K562 (cell line): ENCODE data around the gene STK24. TPM values are rescaled to one million over a fixed set of nuclear protein-coding genes. Genes with fewer than 3 reads are reported as not detected.

ENCODE experiments used
- CHD2 ChIP-seq: IDR thresholded peaks from 2 replicates; pipeline ENCODE4 v1.6.1; 2011; ENCODE audit warnings: low read depth, low read length
- CREM ChIP-seq: IDR thresholded peaks from 2 replicates; pipeline ENCODE4 v1.6.1; 2014; ENCODE audit warnings: antibody characterized with exemption, low read depth
- FIP1L1 ChIP-seq: fragments of 200-400 bp; formaldehyde crosslinking; IDR thresholded peaks from 2 replicates; pipeline ENCODE4 v1.6.1; 2018; ENCODE audit warnings: mild to moderate bottlenecking, low read depth, low read length; ENCODE audit not compliant: poor library complexity, severe bottlenecking
- HMG20A ChIP-seq: fragments of 450-650 bp; formaldehyde crosslinking; conservative IDR thresholded peaks from 2 replicates; pipeline ENCODE4 v1.4.0; 2020; ENCODE audit warnings: mild to moderate bottlenecking, mixed read lengths
- KAT2B ChIP-seq: IDR thresholded peaks from one replicate; pipeline ENCODE4 v1.6.1; 2012; ENCODE audit warnings: low read depth, mild to moderate bottlenecking, control low read depth, inconsistent platforms, low read length, moderate library complexity
- L3MBTL2 ChIP-seq: fragments of 450-650 bp; IDR thresholded peaks from 2 replicates; pipeline ENCODE4 v1.6.1; 2016; ENCODE audit warnings: mild to moderate bottlenecking, moderate library complexity
- LCOR ChIP-seq: sonication (generic); formaldehyde crosslinking; IDR thresholded peaks from 2 replicates; pipeline ENCODE4 v1.8.0; 2022; ENCODE audit warnings: mild to moderate bottlenecking, missing genetic modification reagents
- MAFF ChIP-seq: IDR thresholded peaks from 2 replicates; pipeline ENCODE4 v1.6.1; 2012; ENCODE audit warnings: low read length, improper control_type of control experiment
- MTA2 ChIP-seq: fragments of 450-650 bp; IDR thresholded peaks from 2 replicates; pipeline ENCODE4 v1.6.1; 2016; ENCODE audit warnings: low read depth
- NCOA4 ChIP-seq: fragments of 450-650 bp; IDR thresholded peaks from 2 replicates; pipeline ENCODE4 v1.6.1; 2018; ENCODE audit warnings: mild to moderate bottlenecking; ENCODE audit not compliant: partially characterized antibody
- PHF8 ChIP-seq: fragments of 200-600 bp; sonication (generic); IDR thresholded peaks from 2 replicates; pipeline ENCODE4 v1.6.1; 2012; ENCODE audit warnings: mixed run types, mild to moderate bottlenecking, inconsistent platforms, low read length, moderate library complexity, borderline replicate concordance
- PTTG1 ChIP-seq: fragments of 450-650 bp; IDR thresholded peaks from 2 replicates; pipeline ENCODE4 v1.6.1; 2016; ENCODE audit warnings: low read depth, mild to moderate bottlenecking, missing genetic modification characterization, missing compliant biosample characterization
- PURB ChIP-seq: sonication (generic); formaldehyde crosslinking; IDR thresholded peaks from 2 replicates; pipeline ENCODE4 v1.9.0; 2021; ENCODE audit warnings: low read depth, mild to moderate bottlenecking, missing genetic modification reagents
- RFX5 ChIP-seq: IDR thresholded peaks from 2 replicates; pipeline ENCODE4 v1.6.1; 2011; ENCODE audit warnings: low read depth, mild to moderate bottlenecking, improper control_type of control experiment, low read length
- RUNX1 ChIP-seq: sonication (generic); IDR thresholded peaks from 2 replicates; pipeline ENCODE4 v1.6.1; 2016; ENCODE audit warnings: antibody characterized with exemption, low read depth
- TAF15 ChIP-seq: fragments of 200-400 bp; formaldehyde crosslinking; IDR thresholded peaks from 2 replicates; pipeline ENCODE4 v1.6.1; 2017; ENCODE audit warnings: mild to moderate bottlenecking, low read depth, low read length, moderate library complexity
- TRIM24 ChIP-seq, 2 experiments: fragments of 450-650 bp; IDR thresholded peaks; 2 replicates each; pipeline ENCODE4 v1.6.1; 2016
- TSC22D4 ChIP-seq: fragments of 450-650 bp; IDR thresholded peaks from 2 replicates; pipeline ENCODE4 v1.6.1; 2016; ENCODE audit warnings: missing genetic modification characterization, missing biosample characterization, control low read depth
- ZNF431 ChIP-seq: sonication (generic); formaldehyde crosslinking; IDR thresholded peaks from 2 replicates; pipeline ENCODE4 v1.8.0; 2022; ENCODE audit warnings: mild to moderate bottlenecking, missing genetic modification reagents
- ZNF436 ChIP-seq: fragments of 250-450, 450-650 bp; sonication (Bioruptor Pico); formaldehyde crosslinking; IDR thresholded peaks from 2 replicates; pipeline ENCODE4 v1.7.0; 2020; ENCODE audit warnings: mild to moderate bottlenecking
- ZNF57 ChIP-seq: fragments of 450-650 bp; formaldehyde crosslinking; IDR thresholded peaks from 2 replicates; pipeline ENCODE4 v1.4.0; 2020; ENCODE audit warnings: mild to moderate bottlenecking, moderate library complexity
- ZNF586 ChIP-seq: fragments of 450-650 bp; formaldehyde crosslinking; conservative IDR thresholded peaks from 2 replicates; pipeline ENCODE4 v1.4.0; 2020; ENCODE audit warnings: mild to moderate bottlenecking, moderate library complexity
- ZNF696 ChIP-seq: fragments of 250-450 bp; sonication (Bioruptor Pico); conservative IDR thresholded peaks from 2 replicates; pipeline ENCODE4 v1.4.0; 2020; ENCODE audit warnings: mild to moderate bottlenecking, moderate library complexity
- ZNF699 ChIP-seq: fragments of 250-450 bp; sonication (Bioruptor Pico); IDR thresholded peaks from 2 replicates; pipeline ENCODE4 v1.8.0; 2021; ENCODE audit warnings: mild to moderate bottlenecking, moderate library complexity; ENCODE audit not compliant: insufficient replicate concordance
- ZNF785 ChIP-seq: fragments of 250-450 bp; sonication (Bioruptor Pico); IDR thresholded peaks from 2 replicates; pipeline ENCODE4 v1.4.0; 2020; ENCODE audit warnings: mild to moderate bottlenecking
- polyA plus RNA-seq, 8 experiments: library from polyadenylated mRNA; depleted of rRNA in 4 of 8; stranded (reverse) in 5 of 8; unstranded in 3 of 8; fragments of >200 nt; fragmentation: Nextera tagmentation in 2 of 8; fragmentation: Illumina TruSeq in 1 of 8; extraction: Ambion mirVana in 2 of 8; extraction: Trizol in 1 of 8; gene quantifications; 2 replicates each; pipeline versions ENCODE4 v1.2.1 to v1.2.3, GENCODE V29; 2011 to 2014; ENCODE audit warnings: inconsistent platforms in 1 of 8, missing spikeins in 1 of 8
- total RNA-seq, 7 experiments: library from RNA; depleted of rRNA in 6 of 7; stranded (reverse); fragments of >200 nt in 6 of 7; fragmentation: Illumina TruSeq in 2 of 7; extraction: Trizol in 2 of 7; gene quantifications; 2 replicates each; pipeline versions ENCODE4 v1.2.1 to v1.2.3, GENCODE V29; 2011 to 2021; ENCODE audit warnings: low replicate concordance in 1 of 7
- TF ChIP-seq, protein P1 (sequence below): sonication (generic); formaldehyde crosslinking; IDR thresholded peaks from 2 replicates; pipeline ENCODE4 v1.5.0; 2020; ENCODE audit warnings: missing genetic modification reagents
- TF ChIP-seq, protein P2 (sequence below): sonication (generic); formaldehyde crosslinking; IDR thresholded peaks from 2 replicates; pipeline ENCODE4 v1.8.0; 2022; ENCODE audit warnings: mild to moderate bottlenecking, missing genetic modification reagents
- TF ChIP-seq, protein P3 (sequence below): fragments of 450-650 bp; formaldehyde crosslinking; conservative IDR thresholded peaks from 2 replicates; pipeline ENCODE4 v1.4.0; 2022; ENCODE audit warnings: mild to moderate bottlenecking, missing genetic modification characterization

Gene STK24
- total and polyA plus RNA-seq, 9 of the 15 experiments (the other 6 are each of a cell fraction or from before 2014, with no cell fraction given) = 3.8 to 78.4 (median 28.2) TPM

DNA sequence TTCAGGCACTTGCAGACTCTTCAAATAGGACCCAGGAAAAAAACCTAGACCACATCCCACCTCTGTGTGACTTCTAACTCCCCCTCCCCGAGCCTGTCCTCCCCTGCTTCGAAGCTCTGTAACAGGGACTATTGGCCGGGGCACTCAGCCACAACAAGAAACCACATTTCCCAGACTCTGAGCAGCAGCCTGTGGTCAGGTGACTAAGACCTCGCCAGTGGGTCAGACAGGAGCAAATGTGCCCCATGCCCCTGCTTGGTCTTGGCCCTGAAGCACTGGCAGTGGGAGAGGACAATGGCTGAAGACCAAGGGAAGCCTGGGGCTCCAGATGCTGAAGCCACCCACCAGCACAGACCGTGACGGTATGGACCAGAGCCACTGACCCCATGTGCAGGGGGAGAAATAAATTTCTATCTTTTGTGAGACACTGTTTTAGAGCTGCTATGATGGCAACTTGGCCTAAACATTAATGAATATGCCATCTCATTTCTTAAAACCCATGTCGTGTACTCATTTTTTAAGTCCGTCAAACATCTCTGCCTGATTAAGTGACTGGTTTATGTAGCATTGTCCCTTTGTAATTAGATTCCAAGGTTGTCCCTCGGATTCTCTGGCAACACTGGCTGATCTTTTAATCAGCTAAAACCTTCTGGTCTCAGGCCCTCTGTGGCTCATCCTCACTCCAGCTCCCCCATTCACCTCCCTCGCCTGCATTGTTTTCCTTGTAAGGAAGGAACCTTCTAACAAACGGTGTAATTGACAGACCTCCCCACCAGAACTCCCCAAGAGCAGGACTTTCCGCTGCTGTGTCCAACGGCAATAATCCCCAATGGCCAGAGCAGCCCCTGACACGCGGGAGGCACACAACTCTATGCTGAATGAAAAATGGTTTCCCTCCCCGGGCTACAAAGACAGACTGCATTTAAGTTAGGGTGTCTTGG, 98.4 kb downstream of the STK24 start (continued):
- TF ChIP-seq LCOR = 0 out of 2 replicates have a peak, but pooled peaks have one; percentile 14
- TF ChIP-seq CREM = no peak
- TF ChIP-seq PHF8 = no peak
- TF ChIP-seq ZNF586 (CRISPR knock-in tag) = no peak
- no peak for TF ChIP-seq ZNF57 (CRISPR knock-in tag)
- TF ChIP-seq, protein P1, sequence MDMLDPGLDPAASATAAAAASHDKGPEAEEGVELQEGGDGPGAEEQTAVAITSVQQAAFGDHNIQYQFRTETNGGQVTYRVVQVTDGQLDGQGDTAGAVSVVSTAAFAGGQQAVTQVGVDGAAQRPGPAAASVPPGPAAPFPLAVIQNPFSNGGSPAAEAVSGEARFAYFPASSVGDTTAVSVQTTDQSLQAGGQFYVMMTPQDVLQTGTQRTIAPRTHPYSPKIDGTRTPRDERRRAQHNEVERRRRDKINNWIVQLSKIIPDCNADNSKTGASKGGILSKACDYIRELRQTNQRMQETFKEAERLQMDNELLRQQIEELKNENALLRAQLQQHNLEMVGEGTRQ (CRISPR knock-in tag) = no peak
- no peak for TF ChIP-seq ZNF699 (CRISPR knock-in tag)
- TF ChIP-seq, protein P2, sequence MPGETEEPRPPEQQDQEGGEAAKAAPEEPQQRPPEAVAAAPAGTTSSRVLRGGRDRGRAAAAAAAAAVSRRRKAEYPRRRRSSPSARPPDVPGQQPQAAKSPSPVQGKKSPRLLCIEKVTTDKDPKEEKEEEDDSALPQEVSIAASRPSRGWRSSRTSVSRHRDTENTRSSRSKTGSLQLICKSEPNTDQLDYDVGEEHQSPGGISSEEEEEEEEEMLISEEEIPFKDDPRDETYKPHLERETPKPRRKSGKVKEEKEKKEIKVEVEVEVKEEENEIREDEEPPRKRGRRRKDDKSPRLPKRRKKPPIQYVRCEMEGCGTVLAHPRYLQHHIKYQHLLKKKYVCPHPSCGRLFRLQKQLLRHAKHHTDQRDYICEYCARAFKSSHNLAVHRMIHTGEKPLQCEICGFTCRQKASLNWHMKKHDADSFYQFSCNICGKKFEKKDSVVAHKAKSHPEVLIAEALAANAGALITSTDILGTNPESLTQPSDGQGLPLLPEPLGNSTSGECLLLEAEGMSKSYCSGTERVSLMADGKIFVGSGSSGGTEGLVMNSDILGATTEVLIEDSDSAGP (CRISPR knock-in tag) = no peak
- TF ChIP-seq ZNF431 (CRISPR knock-in tag) = no peak
- TF ChIP-seq ZNF696 (CRISPR knock-in tag) = no peak
- TF ChIP-seq CHD2 = no peak
- TF ChIP-seq TSC22D4 (tag) = no peak
- no peak for TF ChIP-seq RFX5
- TF ChIP-seq, protein P3, sequence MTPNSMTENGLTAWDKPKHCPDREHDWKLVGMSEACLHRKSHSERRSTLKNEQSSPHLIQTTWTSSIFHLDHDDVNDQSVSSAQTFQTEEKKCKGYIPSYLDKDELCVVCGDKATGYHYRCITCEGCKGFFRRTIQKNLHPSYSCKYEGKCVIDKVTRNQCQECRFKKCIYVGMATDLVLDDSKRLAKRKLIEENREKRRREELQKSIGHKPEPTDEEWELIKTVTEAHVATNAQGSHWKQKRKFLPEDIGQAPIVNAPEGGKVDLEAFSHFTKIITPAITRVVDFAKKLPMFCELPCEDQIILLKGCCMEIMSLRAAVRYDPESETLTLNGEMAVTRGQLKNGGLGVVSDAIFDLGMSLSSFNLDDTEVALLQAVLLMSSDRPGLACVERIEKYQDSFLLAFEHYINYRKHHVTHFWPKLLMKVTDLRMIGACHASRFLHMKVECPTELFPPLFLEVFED (CRISPR knock-in tag) = no peak
- TF ChIP-seq PURB (CRISPR knock-in tag) = no peak
- TF ChIP-seq TRIM24 (IDR thresholded peaks at IDR 0.05) = no peak
- no peak for TF ChIP-seq L3MBTL2
- no peak for TF ChIP-seq PTTG1 (tag)
- no peak for TF ChIP-seq RUNX1
- TF ChIP-seq NCOA4 = no peak
- TF ChIP-seq MTA2 = 0 out of 2 replicates have a peak, but pooled peaks have one; percentile 48
- TF ChIP-seq HMG20A = no peak
- no peak for TF ChIP-seq TAF15
- no peak for TF ChIP-seq KAT2B
- TF ChIP-seq ZNF785 (CRISPR knock-in tag) = no peak
- no peak for TF ChIP-seq FIP1L1
- TF ChIP-seq ZNF436 = no peak
- no peak for TF ChIP-seq MAFF
